Thymus (tissue), 11 donors: Measurements from ENCODE around the gene KNCN. TPM values are rescaled to one million over a fixed set of nuclear protein-coding genes. Genes with fewer than 3 reads are reported as not detected.

ENCODE experiments used
- DNase-seq, 9 donors: peaks; one replicate each; pipeline ENCODE4 v3.0.0-alpha.2; 2013; ENCODE audit warnings: low spot score in 9 of 9, low read depth in 6 of 9, missing footprints in 1 of 9
- H3K27ac ChIP-seq, 2 donors: one replicate each; pipeline ENCODE4 v1.5.1; 2013; ENCODE audit warnings: control low read depth in 1 of 2, low read depth in 1 of 2, low read length in 1 of 2, mild to moderate bottlenecking in 1 of 2, moderate library complexity in 1 of 2
- H3K27me3 ChIP-seq, 2 donors: one replicate each; pipeline ENCODE4 v1.5.1; 2013; ENCODE audit warnings: low read length in 1 of 2; ENCODE audit not compliant: control insufficient read depth in 2 of 2, insufficient read depth in 1 of 2
- H3K36me3 ChIP-seq, 2 donors: one replicate each; pipeline ENCODE4 v1.5.1; 2013; ENCODE audit warnings: low read length in 1 of 2, mild to moderate bottlenecking in 1 of 2, moderate library complexity in 1 of 2; ENCODE audit not compliant: control insufficient read depth in 2 of 2, insufficient read depth in 2 of 2
- H3K4me1 ChIP-seq, 2 donors: one replicate each; pipeline ENCODE4 v1.5.1; 2013; ENCODE audit warnings: low read length in 2 of 2; ENCODE audit not compliant: control insufficient read depth in 2 of 2, insufficient read depth in 2 of 2
- H3K4me3 ChIP-seq, 2 donors: one replicate each; pipeline ENCODE4 v1.5.1; 2013; ENCODE audit warnings: low read length in 2 of 2, control low read depth in 1 of 2, mild to moderate bottlenecking in 1 of 2
- H3K9me3 ChIP-seq, 2 donors: one replicate each; pipeline ENCODE4 v1.5.1; 2013; ENCODE audit warnings: low read length in 1 of 2, mild to moderate bottlenecking in 1 of 2; ENCODE audit not compliant: control insufficient read depth in 2 of 2, insufficient read depth in 1 of 2
- WGBS: extraction: QIAGEN DNeasy Blood & Tissue Kit; methylation state at CpG from one replicate; pipeline ENCODE4 v1.1.7; 2013; 5-methylcytosine and 5-hydroxymethylcytosine counted together
- polyA plus RNA-seq: library from polyadenylated mRNA; stranded (reverse); fragments of 200-250 nt; gene quantifications from one replicate; pipeline ENCODE4 v1.2.3, GENCODE V29; 2013
- total RNA-seq: library from RNA; stranded (reverse); fragments of 120-200 nt; gene quantifications from one replicate; pipeline ENCODE4 v1.2.4, GENCODE V29; 2013
- donor health status: healthy.

KNCN gene
- total and polyA plus RNA-seq, 2 donors: 0.05 TPM; not detected in 1

- Histone ChIP-seq H3K4me1 (peaks cover 0 to 3% of the 10 kb centered on the region in 2 donors), H3K4me3 (no peak overlapping the region), H3K27me3 (peaks cover 23 to 96% of the 10 kb centered on the region in 2 donors), H3K9me3 (peaks cover 0 to 1% of the 10 kb centered on the region in 2 donors), H3K36me3 (no peaks in the 10 kb centered on the region), H3K27ac (no peak overlapping the region)
- 73% methylated on average over 4 of the region's 4 CpGs for WGBS
- DNase-seq: no peak
Measured at GRCh38 chr1:46529031-46529630, 22.3 kb downstream of the KNCN start.

- DNase-seq: no peak
- H3K36me3 ChIP-seq: no peaks in the 10 kb centered on the region
- peaks cover 16 to 96% of the 10 kb centered on the region in 2 donors for H3K27me3 ChIP-seq
- no peaks in the 10 kb centered on the region for H3K9me3 ChIP-seq
- 44% methylated on average over 11 of the region's 11 CpGs for WGBS
- H3K4me3 ChIP-seq: no peak overlapping the region
- no peak overlapping the region for H3K27ac ChIP-seq
- H3K4me1 ChIP-seq: peaks cover 0 to 2% of the 10 kb centered on the region in 2 donors
Measured at GRCh38 chr1:46528297-46528955, 23.0 kb downstream of the KNCN start.

- Histone ChIP-seq H3K36me3 (no peaks in the 10 kb centered on the region), H3K9me3 (no peaks in the 10 kb centered on the region), H3K4me3 (no peak overlapping the region), H3K27me3 (peaks cover 8 to 98% of the 10 kb centered on the region in 2 donors), H3K4me1 (peaks cover 0 to 3% of the 10 kb centered on the region in 2 donors), H3K27ac (no peak overlapping the region)
- WGBS: 29% methylated on average over 3 of the region's 3 CpGs
- peak in 7 of 9 donors; percentile 4 to 68 (median 42) for DNase-seq
Measured at GRCh38 chr1:46527474-46528296, 23.8 kb downstream of the KNCN start.

GRCh38 chr1:46526691-46527291, 24.7 kb downstream of the KNCN start:
- Histone ChIP-seq H3K36me3 (no peaks in the 10 kb centered on the region), H3K4me3 (no peak overlapping the region), H3K9me3 (no peaks in the 10 kb centered on the region), H3K27me3 (peaks cover 7 to 98% of the 10 kb centered on the region in 2 donors), H3K27ac (no peak overlapping the region), H3K4me1 (peaks cover 0 to 4% of the 10 kb centered on the region in 2 donors)
- no peak for DNase-seq
- WGBS: 54% methylated on average over 14 of the region's 14 CpGs

DNA sequence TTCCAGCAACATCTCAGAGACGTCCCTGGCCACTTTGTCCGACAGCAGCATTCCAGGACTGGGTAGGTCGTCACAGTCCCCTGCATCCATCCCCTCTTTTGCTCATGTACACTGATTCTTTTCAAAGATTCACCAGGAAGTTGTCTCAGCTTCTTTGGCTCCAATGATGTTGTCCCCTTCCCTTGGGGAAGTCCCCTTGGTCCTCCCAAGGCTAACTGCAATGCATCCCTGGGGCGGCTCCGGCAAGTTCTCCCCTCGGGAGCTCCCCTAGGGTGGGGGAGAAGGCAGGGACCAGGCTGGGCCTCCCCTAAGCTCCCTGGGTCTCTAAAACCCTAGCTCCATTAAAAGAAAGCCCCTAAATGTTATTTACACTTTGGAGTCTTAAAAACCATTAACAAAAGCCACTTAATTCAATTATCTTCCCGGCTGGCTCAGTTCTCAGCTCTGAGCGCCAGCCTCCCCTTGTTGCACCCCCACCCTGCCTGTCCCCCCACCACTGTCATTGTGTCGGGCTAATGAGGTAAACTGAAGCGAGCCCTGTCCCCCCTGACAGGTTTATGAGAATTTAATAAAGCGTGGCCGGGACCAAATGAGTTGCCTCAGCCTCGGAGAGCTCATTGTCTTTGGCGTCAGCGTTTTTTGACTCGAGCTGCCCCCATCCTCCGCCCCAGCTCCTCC, 25.3 kb downstream of the KNCN start:
- Histone ChIP-seq H3K4me3 (no peak overlapping the region), H3K36me3 (no peaks in the 10 kb centered on the region), H3K27me3 (peaks cover 7 to 97% of the 10 kb centered on the region in 2 donors), H3K9me3 (no peaks in the 10 kb centered on the region), H3K4me1 (peaks cover 0 to 4% of the 10 kb centered on the region in 2 donors), H3K27ac (no peak overlapping the region)
- no peak for DNase-seq
- 38% methylated on average over 17 of the region's 17 CpGs for WGBS

DNA sequence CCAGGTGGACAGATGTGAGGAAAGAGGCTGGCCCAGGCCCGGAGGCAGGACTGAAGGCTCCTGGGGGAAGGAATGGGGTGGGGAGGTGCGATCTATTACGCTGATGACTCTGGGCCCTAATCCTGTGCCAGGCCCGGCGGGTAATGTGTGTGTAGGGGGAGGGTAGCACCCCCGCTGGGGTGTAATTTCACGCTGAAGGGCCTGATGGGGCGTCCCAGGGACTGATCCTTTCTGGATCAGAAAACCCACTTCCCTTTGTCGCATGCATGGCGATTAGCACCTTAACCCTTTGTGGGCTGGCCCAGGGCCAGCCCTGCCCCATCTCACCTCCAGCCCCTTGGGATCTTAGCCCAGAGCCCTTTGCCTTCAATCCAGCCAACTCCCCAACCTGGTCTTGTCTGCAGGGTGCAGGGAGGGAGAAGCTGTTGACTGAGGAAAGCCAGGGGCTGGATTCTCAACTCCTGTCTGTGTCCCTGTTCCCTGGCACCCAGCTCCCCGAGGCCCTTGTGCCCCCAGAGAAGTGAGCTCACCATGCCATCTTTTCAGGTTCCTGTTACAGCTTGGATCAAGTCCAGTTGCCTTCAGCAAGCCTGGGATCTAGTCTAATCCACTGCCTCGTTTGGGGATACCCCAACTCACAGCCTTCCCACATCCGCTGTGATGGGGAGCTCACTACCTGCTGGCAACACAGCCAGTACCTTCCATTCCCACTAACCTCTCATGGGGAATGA, 26.0 kb downstream of the KNCN start:
- no peaks in the 10 kb centered on the region for H3K9me3 ChIP-seq
- DNase-seq: no peak
- no peak overlapping the region for H3K4me3 ChIP-seq
- H3K4me1 ChIP-seq: peaks cover 0 to 4% of the 10 kb centered on the region in 2 donors
- no peaks in the 10 kb centered on the region for H3K36me3 ChIP-seq
- 60% methylated on average over 13 of the region's 13 CpGs for WGBS
- H3K27me3 ChIP-seq: peaks cover 7 to 94% of the 10 kb centered on the region in 2 donors
- no peak overlapping the region for H3K27ac ChIP-seq

DNA sequence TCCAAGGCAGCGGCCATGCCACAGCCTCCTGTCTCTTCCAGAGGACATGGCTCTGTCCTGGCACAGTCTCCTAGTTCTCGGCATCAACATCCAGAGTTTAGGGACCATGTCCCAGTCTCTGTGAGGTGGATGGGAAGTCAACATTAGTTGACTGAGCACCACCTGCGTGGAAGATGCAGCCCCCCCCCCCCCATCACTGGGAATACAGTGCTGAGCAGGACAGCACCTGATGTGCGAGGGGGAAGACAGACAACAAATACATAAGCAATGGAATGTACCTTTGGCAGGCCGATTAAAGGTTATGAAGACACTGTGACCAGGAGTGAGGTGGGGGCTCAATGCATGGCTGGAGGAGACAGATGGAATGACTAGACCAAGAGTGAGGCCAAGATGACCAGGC, 26.6 kb downstream of the KNCN start:
- no peaks in the 10 kb centered on the region for H3K9me3 ChIP-seq
- WGBS: 89% methylated on average over 5 of the region's 5 CpGs
- no peaks in the 10 kb centered on the region for H3K36me3 ChIP-seq
- peaks cover 7 to 94% of the 10 kb centered on the region in 2 donors for H3K27me3 ChIP-seq
- no peak for DNase-seq
- H3K4me3 ChIP-seq: no peak overlapping the region
- H3K27ac ChIP-seq: no peak overlapping the region
- H3K4me1 ChIP-seq: peaks cover 0 to 4% of the 10 kb centered on the region in 2 donors
